Liver (tissue), 3 donors: ENCODE measurements around the gene SOX8.

ENCODE experiments used
- EGR1 ChIP-seq, 2 donors: IDR thresholded peaks; 2 replicates each; pipeline ENCODE4 v1.6.1; 2016 to 2018; ENCODE audit warnings: antibody characterized with exemption in 2 of 2, low read depth in 2 of 2
- HNF4A ChIP-seq, 2 donors: conservative IDR thresholded peaks; 2 replicates each; pipeline ENCODE4 v1.6.1; 2016; ENCODE audit warnings: antibody characterized with exemption in 2 of 2, mild to moderate bottlenecking in 2 of 2
- HNF4G ChIP-seq: IDR thresholded peaks from 2 replicates; pipeline ENCODE4 v1.6.1; 2016; ENCODE audit warnings: antibody characterized with exemption
- RAD21 ChIP-seq, 2 donors: IDR thresholded peaks; 2 replicates each; pipeline ENCODE4 v1.6.1; 2016; ENCODE audit warnings: antibody characterized with exemption in 2 of 2, mild to moderate bottlenecking in 2 of 2
- RXRA ChIP-seq, 2 donors: IDR thresholded peaks; 2 replicates each; pipeline ENCODE4 v1.6.1; 2017 to 2018; ENCODE audit warnings: antibody characterized with exemption in 2 of 2, mild to moderate bottlenecking in 1 of 2
- TAF1 ChIP-seq: conservative IDR thresholded peaks from 2 replicates; pipeline ENCODE4 v1.6.1; 2016; ENCODE audit warnings: antibody characterized with exemption, mild to moderate bottlenecking
- TF ChIP-seq, protein P1 (sequence below): fragments of 150-350 bp; IDR thresholded peaks from 2 replicates; pipeline ENCODE4 v1.5.1; 2017; ENCODE audit warnings: improper control_type of control experiment, low read depth, low read length; ENCODE audit not compliant: missing input control
- TF ChIP-seq, protein P2 (sequence below): IDR thresholded peaks from 2 replicates; pipeline ENCODE4 v1.6.1; 2016; ENCODE audit warnings: antibody characterized with exemption
- donor health status: healthy.
- donor health status: healthy.

DNA sequence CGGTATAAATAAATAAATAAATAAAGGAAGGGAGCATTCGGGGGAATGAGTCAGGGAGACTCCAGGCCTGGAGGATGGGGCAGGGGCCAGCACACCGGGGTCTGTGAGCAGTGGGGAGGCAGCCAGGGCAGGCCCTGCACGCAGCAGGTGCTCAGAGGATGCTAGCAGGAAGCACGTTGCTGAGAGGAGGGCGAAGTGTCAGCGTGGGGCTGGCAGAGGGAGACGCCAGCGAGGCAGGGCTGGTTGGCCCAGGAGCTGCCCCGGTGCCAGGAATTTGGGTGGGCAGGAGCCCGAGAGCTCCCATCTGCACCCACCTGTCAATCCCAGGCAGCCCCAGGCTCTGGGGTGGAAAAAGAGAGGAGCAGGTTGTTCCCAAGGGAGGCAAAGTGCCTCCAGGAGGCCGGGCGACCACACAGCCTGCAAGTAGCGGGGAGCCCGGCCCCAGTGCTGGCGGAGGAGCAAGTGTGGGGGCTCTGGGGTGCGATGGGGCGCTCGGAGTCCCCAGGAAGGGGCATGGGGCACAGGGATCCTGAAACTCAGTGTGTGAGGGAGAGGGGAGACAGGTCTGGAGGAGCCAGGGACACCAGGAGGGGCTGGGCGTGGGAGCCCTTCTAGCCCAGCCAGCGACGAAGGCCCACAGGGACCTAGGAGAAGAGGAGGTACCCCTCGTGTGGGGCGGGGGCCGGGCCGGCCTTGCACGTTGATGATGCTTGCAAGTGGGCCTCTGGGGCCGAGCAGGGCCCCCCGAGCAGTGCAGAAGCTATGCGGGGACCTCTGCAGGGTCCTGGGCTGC lies 28.0 kb downstream of the SOX8 start:
- TF ChIP-seq, protein P1, sequence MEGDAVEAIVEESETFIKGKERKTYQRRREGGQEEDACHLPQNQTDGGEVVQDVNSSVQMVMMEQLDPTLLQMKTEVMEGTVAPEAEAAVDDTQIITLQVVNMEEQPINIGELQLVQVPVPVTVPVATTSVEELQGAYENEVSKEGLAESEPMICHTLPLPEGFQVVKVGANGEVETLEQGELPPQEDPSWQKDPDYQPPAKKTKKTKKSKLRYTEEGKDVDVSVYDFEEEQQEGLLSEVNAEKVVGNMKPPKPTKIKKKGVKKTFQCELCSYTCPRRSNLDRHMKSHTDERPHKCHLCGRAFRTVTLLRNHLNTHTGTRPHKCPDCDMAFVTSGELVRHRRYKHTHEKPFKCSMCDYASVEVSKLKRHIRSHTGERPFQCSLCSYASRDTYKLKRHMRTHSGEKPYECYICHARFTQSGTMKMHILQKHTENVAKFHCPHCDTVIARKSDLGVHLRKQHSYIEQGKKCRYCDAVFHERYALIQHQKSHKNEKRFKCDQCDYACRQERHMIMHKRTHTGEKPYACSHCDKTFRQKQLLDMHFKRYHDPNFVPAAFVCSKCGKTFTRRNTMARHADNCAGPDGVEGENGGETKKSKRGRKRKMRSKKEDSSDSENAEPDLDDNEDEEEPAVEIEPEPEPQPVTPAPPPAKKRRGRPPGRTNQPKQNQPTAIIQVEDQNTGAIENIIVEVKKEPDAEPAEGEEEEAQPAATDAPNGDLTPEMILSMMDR, result no peak
- TF ChIP-seq EGR1 (IDR thresholded peaks at IDR 0.05; ENCODE audit: low read depth in 2 of 2), result no peak
- TF ChIP-seq RXRA (IDR thresholded peaks at IDR 0.05), result no peak
- no peak for TF ChIP-seq TAF1
- no peak for TF ChIP-seq RAD21 (IDR thresholded peaks at IDR 0.05)
- TF ChIP-seq HNF4G, result no peak
- TF ChIP-seq HNF4A (conservative IDR thresholded peaks at IDR 0.05), result no peak
- TF ChIP-seq, protein P2, sequence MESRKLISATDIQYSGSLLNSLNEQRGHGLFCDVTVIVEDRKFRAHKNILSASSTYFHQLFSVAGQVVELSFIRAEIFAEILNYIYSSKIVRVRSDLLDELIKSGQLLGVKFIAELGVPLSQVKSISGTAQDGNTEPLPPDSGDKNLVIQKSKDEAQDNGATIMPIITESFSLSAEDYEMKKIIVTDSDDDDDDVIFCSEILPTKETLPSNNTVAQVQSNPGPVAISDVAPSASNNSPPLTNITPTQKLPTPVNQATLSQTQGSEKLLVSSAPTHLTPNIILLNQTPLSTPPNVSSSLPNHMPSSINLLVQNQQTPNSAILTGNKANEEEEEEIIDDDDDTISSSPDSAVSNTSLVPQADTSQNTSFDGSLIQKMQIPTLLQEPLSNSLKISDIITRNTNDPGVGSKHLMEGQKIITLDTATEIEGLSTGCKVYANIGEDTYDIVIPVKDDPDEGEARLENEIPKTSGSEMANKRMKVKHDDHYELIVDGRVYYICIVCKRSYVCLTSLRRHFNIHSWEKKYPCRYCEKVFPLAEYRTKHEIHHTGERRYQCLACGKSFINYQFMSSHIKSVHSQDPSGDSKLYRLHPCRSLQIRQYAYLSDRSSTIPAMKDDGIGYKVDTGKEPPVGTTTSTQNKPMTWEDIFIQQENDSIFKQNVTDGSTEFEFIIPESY, result no peak
